GM10248 (cell line): ENCODE results near the gene C4orf33.
"Not testable (repeated sequence)": the region's sequence is repeated elsewhere in the genome, so short reads cannot be mapped to it uniquely, and the experiment has no call there.

Experiments used
- CTCF ChIA-PET: fragments of 300-600 bp; sonication (Branson Sonifier 250); formaldehyde crosslinking; extraction: SDS; loops from one replicate; lab custom pipeline; 2021; ENCODE audit warnings: antibody characterized with exemption; lab: Yijun Ruan, JAX
- POLR2A ChIA-PET: fragments of 350-650 bp; sonication (Branson Sonifier 250); formaldehyde crosslinking; extraction: SDS; loops from one replicate; lab custom pipeline; 2020; ENCODE audit warnings: antibody characterized with exemption; lab: Yijun Ruan, JAX
- DNase-seq: peaks from one replicate; pipeline ENCODE4 v3.0.0; 2012; ENCODE audit errors: extremely low spot score
- CTCF ChIP-seq: IDR thresholded peaks from 2 replicates; pipeline ENCODE4 v1.5.1; 2012; ENCODE audit warnings: mild to moderate bottlenecking, low read depth; ENCODE audit errors: extremely low read depth, missing control alignments, control extremely low read depth

C4orf33 gene

DNA sequence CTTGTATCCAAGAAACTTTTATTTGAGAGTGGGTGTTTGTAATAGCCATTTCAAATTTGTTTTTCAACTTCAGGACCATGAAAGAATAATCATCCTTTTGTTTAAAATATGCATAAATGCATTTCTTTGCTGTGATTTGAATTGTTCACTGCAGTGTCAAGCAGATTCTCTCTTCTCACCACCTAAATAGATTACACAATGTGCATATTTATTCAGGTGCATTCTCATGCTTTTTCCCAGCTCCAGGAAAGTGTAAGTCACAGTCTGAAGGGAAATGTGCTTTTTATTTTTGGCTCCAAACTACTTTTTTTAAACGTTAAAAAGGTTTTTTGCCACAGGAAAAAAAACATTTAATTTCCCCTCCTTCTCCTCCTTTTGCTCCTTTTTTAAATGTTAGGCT lies 17.5 kb downstream of the C4orf33 start:
- ChIA-PET POLR2A (no interaction called here), CTCF (interaction anchor here (0.8 to 2.5 kb wide), 2 partner anchors 10 to 13 kb away, joined by 3 to 14 read pairs; no protein-coding TSS in a partner anchor)
- no peak for DNase-seq
- no peak for TF ChIP-seq CTCF

GRCh38 chr4:129113919-129114318 lies 18.0 kb downstream of the C4orf33 start:
- DNase-seq, result no peak
- TF ChIP-seq CTCF, result no peak
- ChIA-PET CTCF (interaction anchor here (2.5 kb wide), 1 partner anchor 10 kb away, joined by 14 read pairs; no protein-coding TSS in a partner anchor), POLR2A (no interaction called here)

- CTCF ChIA-PET, result no interaction called here
- DNase-seq, result no peak
- POLR2A ChIA-PET, result no interaction called here
- no peak for TF ChIP-seq CTCF
These were observed 21.8 kb downstream of the C4orf33 start for GRCh38 chr4:129117705-129118104.

DNA sequence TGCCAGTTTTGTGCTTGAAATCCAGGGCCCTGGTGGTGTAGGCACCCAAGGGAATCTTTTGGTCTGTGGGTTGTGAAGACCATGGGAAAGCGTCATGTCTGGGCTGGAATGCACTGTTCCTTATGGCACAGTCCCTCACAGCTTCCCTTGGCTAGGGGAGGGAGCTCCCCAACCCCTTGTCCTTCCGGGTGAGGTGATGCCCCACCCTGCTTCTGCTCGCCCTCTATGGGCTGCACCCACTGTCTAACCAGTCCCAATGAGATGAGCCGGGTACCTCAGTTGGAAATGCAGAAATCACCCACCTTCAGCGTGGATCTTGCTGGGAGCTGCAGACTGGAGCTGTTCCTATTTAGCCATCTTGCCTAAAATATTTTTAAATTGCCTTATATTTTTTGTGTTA lies 30.7 kb downstream of the C4orf33 start:
- POLR2A ChIA-PET, DNase-seq: not testable (repeated sequence)
- CTCF ChIA-PET, result interaction anchor here (1.1 to 2.3 kb wide), 2 partner anchors 9 to 13 kb away, joined by 3 to 6 read pairs; no protein-coding TSS in a partner anchor

DNA sequence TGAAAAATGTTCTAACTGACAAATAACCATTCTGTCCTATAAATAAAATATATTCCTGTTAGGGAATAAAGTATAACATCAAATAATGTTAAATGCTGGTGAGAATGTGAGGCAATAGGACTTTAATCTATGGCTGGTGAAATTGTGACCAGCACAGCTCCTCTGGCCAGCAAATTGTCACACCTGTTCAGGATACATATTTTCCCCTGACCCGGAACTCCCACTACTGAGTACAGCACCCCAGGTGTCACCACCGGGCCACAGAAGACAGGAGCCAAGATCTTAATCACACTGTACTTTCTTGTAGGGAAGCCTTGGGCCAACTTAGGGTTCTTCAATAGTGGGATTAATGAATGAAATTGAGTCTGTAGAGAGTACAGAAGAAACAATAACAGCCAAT lies 33.2 kb downstream of the C4orf33 start:
- ChIA-PET POLR2A (no interaction called here), CTCF (no interaction called here)
- no peak for TF ChIP-seq CTCF
- no peak for DNase-seq

- ChIA-PET CTCF (no interaction called here), POLR2A (no interaction called here)
- no peak for TF ChIP-seq CTCF
- no peak for DNase-seq
These were observed 35.4 kb downstream of the C4orf33 start for GRCh38 chr4:129131343-129131742.

- no peak for TF ChIP-seq CTCF
- CTCF ChIA-PET, result interaction anchor here (1.1 to 1.6 kb wide), 3 partner anchors 10 to 682 kb away, joined by 3 to 6 read pairs (median 3); no protein-coding TSS in a partner anchor
- POLR2A ChIA-PET, result no interaction called here
- no peak for DNase-seq
These were observed 40.5 kb downstream of the C4orf33 start for GRCh38 chr4:129136433-129136832.
